NCI-H1417 (cell line): ENCODE results near the gene CD93.
A peak's percentile ranks its signal among the peaks of the same experiment; 100 is the strongest.

ENCODE experiments used
- DNase-seq, 3 experiments: peaks; one replicate each; lab custom pipeline; 2025; lab: John Stamatoyannopoulos, UW

The CD93 gene

GRCh38 chr20:23086056-23086566, at the start of gene CD93:
Gene CD93 (minus strand): TSS chr20:23086324. CDS start chr20:23086192, 132 bp downstream.
- no peak for DNase-seq

GRCh38 chr20:23133560-23133998, 47.5 kb upstream of the CD93 start:
- no peak for DNase-seq

- no peak for DNase-seq
Measured at GRCh38 chr20:23132930-23133559, 46.9 kb upstream of the CD93 start.

DNA sequence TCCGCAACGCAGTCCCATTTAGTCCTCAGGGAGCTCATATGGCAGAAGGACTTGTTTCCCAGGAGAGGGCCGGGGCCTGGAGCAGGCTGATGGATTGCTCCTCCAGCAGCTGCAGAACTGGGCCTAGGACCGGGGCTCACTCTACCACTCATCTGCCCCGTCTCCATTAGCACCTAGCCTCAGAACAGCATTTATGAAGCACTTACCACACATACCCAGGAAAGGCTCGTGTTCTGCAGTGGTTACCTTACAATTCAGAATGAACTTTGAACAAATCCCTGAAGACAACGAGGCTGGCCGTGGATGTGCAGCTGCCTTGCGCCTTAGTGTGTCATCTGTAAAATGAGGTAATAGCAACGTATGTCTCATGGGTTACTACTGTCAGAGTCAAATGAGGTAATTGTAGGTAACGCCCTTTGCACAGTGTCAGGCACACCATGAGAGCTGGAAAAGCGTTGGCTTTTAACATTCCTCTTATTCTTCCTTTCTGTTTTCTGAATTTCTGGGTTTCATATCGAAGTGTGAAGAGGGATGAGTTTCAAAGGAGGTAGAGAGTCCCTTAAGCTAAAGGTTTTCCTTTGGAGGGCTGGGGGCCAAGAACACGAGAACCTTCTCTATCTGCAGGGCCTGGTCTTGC, 46.3 kb upstream of the CD93 start:
- no peak for DNase-seq

- no peak for DNase-seq
Measured at GRCh38 chr20:23131766-23132165, 45.6 kb upstream of the CD93 start.

DNA sequence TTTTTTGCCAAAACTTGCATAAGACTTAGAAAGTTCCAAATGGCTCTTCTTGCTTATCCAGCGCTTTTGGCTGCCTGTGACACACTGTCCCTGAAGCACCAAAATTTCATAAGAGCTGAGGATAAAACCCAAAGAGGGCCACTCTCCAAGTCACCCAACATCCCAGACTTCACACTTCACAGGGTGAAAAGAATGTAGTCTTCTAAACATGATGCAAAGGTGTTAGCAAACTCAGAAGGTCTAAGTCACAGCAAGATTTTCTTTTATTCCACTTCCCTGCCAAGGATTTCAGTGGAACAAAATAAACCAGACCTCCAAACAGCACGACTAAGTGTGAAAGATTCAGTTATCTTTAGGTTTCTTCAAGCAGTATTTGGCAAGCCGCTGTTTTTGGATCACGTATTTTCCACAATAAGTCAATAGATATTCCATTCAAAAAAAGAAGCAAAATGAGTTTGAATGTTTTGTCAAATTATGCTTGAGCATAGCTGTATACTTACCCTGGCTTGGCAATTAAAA, 44.6 kb upstream of the CD93 start:
- no peak for DNase-seq

DNA sequence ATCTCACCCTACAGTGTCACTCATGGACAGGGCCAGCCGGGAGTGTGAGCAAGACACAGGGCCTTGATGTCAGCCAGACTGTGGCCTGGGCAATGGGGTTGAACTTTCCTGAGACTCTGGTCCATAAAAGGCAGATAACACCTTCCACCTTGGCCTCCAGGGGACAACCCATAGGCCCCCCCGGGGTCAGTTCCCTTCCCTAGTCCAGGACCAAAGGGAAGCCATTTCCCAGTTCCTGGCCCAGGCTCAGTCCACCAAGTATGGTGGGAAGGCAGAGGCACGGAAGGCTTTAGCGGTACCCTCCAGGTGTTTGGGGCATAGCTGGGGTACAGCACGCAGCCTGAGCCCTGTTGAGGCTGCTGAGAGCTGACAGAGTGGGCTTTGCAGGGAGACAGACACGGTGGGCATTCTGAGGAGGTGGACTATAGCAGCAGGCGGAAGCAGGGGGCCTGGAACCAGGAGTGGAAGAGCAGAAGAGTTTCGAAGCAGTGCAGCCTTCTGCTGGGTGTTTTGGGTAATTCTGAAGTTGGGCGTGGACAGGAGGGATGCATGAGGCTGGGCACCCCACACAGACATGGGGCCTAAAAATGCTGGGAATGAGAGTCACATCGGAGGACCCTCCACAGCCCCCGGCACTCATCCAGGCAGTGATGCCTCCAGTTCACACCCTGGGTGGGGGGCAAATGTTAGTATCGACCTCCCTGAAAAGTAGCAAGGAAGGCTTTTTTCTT, 43.9 kb upstream of the CD93 start:
- DNase-seq = no peak

DNA sequence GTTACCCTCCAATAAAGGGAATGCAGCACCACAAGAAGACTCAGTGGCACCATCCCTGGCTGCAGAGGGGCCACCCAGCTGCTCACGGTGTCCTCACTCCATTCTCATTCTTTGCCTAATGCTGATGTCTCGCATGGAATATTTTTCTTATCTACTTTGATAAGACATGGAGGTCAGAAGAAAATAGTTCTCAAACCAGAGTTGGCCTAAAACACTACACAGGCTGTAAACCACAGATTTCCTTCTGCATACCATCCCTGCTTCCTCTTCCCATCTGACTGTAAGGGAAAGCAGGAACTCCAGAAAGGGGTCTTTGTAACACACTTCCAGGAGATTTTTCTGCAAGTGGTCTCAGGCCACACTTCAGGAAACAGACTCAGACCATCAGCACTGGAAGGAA, 43.1 kb upstream of the CD93 start:
- no peak for DNase-seq

GRCh38 chr20:23128461-23129125, 42.5 kb upstream of the CD93 start:
- DNase-seq = peak in 1 of 3 experiments; percentile 16

DNA sequence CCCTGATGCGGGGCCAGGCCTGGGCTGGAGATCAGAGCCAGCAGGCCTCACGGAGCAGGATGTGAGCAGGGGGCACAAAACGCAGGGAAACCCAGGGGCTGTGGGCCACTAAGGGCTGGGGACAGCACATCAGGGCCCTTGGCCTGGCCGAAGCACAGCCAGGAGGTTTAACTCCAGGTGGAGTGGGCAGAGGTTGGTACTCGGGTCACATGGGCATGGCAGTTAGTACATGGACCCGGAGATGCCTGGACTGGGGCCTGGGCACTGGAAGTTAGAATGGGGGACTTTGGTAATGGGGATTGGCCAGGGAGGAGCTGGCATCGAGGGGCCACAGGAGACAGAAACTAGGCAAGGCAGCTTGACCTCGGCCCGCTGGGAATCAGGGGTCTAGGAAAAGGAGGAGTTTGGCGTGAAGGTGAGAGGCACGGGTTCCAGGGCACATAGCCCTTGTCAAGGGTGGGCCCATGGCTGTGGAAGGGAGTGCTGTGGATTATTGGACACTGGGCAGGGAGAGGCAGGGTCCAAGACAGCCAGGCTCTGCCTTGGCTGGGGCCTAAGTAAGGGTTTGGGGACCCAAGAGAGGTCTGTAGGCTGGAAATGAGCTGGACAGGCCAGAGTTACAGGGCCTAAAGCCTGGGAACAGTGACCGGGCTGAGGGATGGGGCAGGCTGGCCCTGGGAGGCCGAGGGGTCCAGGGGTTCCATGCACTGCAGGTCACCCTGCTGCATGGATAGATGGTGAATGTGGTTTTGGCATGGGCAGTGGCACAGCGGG, 41.6 kb upstream of the CD93 start:
- no peak for DNase-seq

DNA sequence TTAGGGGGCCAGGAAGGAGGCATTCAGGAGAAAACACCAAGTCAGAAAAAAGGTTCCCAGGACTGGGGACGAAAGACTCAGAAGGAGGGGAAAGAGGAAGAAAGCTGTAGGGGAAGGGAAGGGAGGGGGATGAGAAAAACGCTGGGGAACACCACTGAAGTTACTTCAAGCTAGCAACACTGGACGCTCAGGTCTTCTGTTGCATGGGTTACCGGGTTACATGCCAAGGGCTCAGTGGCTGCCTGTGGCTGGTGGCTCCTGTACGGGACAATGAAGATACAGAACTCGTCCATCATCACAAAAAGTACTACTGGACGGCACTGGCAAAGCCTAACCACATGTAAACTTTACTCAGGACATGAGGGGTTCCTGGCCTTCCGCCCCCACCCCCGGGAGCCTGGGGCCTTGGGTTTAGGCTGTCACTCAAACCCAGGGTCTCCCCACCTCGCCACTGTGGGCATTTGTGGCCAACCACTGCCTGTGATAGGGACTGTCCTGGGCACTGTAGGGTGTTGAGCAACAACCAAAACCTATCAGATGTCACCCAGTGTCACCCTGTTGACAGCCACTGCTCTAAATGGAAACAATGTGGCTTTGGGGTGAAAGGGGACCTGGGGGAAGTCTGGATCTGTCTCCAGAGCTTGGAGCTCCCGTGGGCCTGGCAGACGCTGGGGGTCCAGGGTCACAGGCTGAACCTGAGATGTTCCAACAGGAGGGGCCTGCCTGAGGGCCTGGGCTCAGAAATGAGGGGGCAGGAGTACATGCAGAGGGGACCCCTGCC, 40.3 kb upstream of the CD93 start:
- no peak for DNase-seq

GRCh38 chr20:23125625-23126191, 39.6 kb upstream of the CD93 start:
- no peak for DNase-seq

DNA sequence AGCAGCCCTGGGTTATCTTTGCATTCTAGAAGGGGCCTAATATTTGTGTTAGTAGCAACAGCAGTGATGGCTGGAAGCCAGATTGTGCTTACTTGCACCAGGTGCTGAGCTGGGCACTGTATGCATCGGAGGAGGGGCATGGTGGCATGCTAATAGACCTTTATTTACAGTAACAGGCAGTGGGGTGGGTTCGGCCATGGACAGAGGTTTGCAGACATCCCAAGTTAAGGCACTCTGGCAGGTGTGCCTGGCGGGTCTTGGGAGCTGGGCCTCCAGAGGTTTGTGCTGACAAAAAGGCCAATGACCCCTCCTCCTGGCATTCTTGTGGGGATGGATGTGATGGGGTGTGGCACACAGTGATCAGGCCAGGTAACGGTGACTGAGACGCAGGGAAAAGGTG, 39.0 kb upstream of the CD93 start:
- DNase-seq = peak in 2 of 3 experiments; percentile 68 to 83

GRCh38 chr20:23123886-23124285, 37.8 kb upstream of the CD93 start:
- DNase-seq = no peak

DNA sequence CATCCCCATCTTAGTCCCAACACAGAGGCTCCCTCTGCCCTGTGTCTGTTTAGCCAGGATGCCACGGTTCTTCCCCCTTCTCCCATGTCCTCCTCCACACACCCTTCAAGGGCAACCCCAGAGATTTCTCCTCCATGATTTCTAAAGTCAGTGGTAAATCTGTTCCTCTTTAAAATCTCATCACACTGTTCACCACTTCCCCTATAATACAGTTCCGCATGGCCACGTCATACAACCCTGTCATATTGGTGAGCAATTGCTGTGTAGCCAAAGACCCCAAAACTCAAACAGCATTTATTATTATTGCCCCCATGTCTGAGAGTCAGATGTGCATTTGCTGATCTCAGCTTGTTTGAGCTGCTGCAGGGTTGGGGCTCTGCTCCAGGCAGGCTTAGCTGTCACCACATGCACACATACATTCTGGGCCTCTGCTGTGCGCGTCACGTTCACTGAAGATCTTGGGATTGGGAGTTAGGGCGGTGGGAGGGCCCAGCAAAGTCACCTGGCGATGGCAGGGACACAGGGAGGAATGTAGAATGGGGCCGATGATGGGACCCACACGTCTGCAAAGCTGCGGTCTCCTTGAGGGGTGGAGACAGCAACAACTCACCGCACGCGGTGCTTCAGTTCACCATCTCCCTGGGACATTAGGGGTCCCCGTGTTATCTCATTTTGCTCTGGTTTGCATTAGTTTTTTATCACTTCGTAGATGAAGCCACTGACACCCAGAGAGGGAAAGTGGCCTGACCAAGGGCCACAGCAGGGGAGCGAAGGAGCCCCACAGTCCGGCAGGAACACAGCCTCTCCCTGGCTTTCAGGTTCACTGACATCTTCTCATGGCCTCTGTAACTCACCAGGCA, 36.9 kb upstream of the CD93 start:
- no peak for DNase-seq

DNA sequence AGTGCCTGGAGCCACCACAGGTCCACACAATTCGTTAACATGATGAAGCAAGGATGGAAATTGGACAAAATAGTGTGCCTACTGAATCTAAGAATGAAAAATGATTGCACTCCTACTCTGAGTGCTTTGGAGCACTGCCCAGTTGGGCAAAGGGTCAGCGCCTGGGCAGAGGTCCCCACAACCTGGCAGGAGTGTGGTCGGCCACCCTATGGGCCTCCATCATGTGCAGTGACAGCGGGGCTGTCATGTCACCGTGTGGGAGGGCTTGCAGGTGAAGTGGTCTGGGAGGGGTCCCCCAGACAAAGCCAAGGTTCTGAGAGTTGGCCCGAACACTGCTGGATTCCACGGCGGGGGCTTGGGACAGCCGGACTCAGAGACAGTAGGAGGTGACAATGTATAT, 36.2 kb upstream of the CD93 start:
- DNase-seq = no peak

GRCh38 chr20:23121751-23122320, 35.7 kb upstream of the CD93 start:
- no peak for DNase-seq

GRCh38 chr20:23120936-23121750, 35.0 kb upstream of the CD93 start:
- no peak for DNase-seq
